Measurements from ENCODE around the gene DMD.

Gene DMD

GRCh38 chrX:31445542-31445941 lies 1765.8 kb downstream of the DMD start:
- no peak for TF ChIP-seq CTCF (IDR thresholded peaks at IDR 0.05; ENCODE audit: control insufficient read depth, insufficient read depth, low read depth, low read length, missing control alignments)
- no peak for DNase-seq (ENCODE audit: low read depth)
- no peak overlapping the region for H3K4me3 ChIP-seq (ENCODE audit: control insufficient read depth, low read depth, low read length)

GRCh38 chrX:31443654-31444053 lies 1767.7 kb downstream of the DMD start:
- no peak for DNase-seq (ENCODE audit: low read depth)
- H3K4me3 ChIP-seq (ENCODE audit: control insufficient read depth, low read depth, low read length): no peak overlapping the region
- TF ChIP-seq CTCF (IDR thresholded peaks at IDR 0.05; ENCODE audit: control insufficient read depth, insufficient read depth, low read depth, low read length, missing control alignments): no peak

GRCh38 chrX:31440546-31440945 lies 1770.8 kb downstream of the DMD start:
- TF ChIP-seq CTCF (IDR thresholded peaks at IDR 0.05; ENCODE audit: control insufficient read depth, insufficient read depth, low read depth, low read length, missing control alignments): no peak
- no peak overlapping the region for H3K4me3 ChIP-seq (ENCODE audit: control insufficient read depth, low read depth, low read length)
- no peak for DNase-seq (ENCODE audit: low read depth)

- TF ChIP-seq CTCF (IDR thresholded peaks at IDR 0.05; ENCODE audit: control insufficient read depth, insufficient read depth, low read depth, low read length, missing control alignments): no peak
- no peak for DNase-seq (ENCODE audit: low read depth)
- H3K4me3 ChIP-seq (ENCODE audit: control insufficient read depth, low read depth, low read length): no peak overlapping the region
Measured at GRCh38 chrX:31436424-31436823, 1774.9 kb downstream of the DMD start.

GRCh38 chrX:31435592-31435991 lies 1775.8 kb downstream of the DMD start:
- no peak for TF ChIP-seq CTCF (IDR thresholded peaks at IDR 0.05; ENCODE audit: control insufficient read depth, insufficient read depth, low read depth, low read length, missing control alignments)
- DNase-seq (ENCODE audit: low read depth): no peak
- H3K4me3 ChIP-seq (ENCODE audit: control insufficient read depth, low read depth, low read length): no peak overlapping the region

GRCh38 chrX:31433856-31434255 lies 1777.5 kb downstream of the DMD start:
- TF ChIP-seq CTCF (IDR thresholded peaks at IDR 0.05; ENCODE audit: control insufficient read depth, insufficient read depth, low read depth, low read length, missing control alignments): no peak
- DNase-seq (ENCODE audit: low read depth): no peak
- H3K4me3 ChIP-seq (ENCODE audit: control insufficient read depth, low read depth, low read length): no peak overlapping the region

GRCh38 chrX:31429915-31430314 lies 1781.4 kb downstream of the DMD start:
- no peak for TF ChIP-seq CTCF (IDR thresholded peaks at IDR 0.05; ENCODE audit: control insufficient read depth, insufficient read depth, low read depth, low read length, missing control alignments)
- H3K4me3 ChIP-seq (ENCODE audit: control insufficient read depth, low read depth, low read length): no peak overlapping the region
- DNase-seq (ENCODE audit: low read depth): no peak
